KOPT-K1 (cell line): Measurements from ENCODE around the gene TC2N.

Source experiments
- H3K27ac ChIP-seq: fragments of 200-600 bp; sonication (generic); 2 replicates; pipeline ENCODE4 v1.5.1; 2016; ENCODE audit warnings: antibody characterized with exemption, mild to moderate bottlenecking, low read depth, low read length; ENCODE audit not compliant: poor library complexity, severe bottlenecking
- H3K36me3 ChIP-seq: fragments of 200-600 bp; sonication (generic); 2 replicates; pipeline ENCODE4 v1.5.1; 2017; ENCODE audit warnings: antibody characterized with exemption, mild to moderate bottlenecking, low read length, moderate library complexity; ENCODE audit not compliant: insufficient read depth
- H3K9me3 ChIP-seq: fragments of 200-600 bp; sonication (generic); 2 replicates; pipeline ENCODE4 v1.5.1; 2017; ENCODE audit warnings: antibody characterized with exemption, low read length, mild to moderate bottlenecking; ENCODE audit not compliant: insufficient read depth, poor library complexity, severe bottlenecking

TC2N gene

GRCh38 chr14:91796617-91797347 is 70.6 kb downstream of the TC2N start:
- Histone ChIP-seq H3K9me3 (peaks cover 10% of the 10 kb centered on the region), H3K36me3 (no peaks in the 10 kb centered on the region), H3K27ac (no peak overlapping the region)

DNA sequence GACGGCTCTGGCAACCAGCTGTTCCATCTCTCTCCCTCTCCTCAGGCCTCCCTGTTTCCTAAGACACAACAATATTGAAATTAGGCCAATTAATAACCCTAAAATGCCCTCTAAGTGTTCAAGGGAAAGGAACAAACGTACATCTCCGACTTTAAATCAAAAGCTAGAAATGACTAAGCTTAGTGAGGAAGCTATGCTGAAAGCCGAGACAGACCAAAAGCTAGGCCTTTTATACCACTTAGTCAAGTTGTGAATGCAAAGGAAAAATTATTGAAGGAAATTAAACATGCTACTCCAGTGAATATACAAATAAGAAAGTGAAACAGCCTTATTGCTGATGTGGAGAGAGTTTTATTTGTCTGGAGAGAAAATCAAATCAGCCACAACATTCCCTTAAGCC is 73.6 kb downstream of the TC2N start:
- H3K27ac ChIP-seq: no peak overlapping the region
- H3K9me3 ChIP-seq: peaks cover 10% of the 10 kb centered on the region
- no peaks in the 10 kb centered on the region for H3K36me3 ChIP-seq

DNA sequence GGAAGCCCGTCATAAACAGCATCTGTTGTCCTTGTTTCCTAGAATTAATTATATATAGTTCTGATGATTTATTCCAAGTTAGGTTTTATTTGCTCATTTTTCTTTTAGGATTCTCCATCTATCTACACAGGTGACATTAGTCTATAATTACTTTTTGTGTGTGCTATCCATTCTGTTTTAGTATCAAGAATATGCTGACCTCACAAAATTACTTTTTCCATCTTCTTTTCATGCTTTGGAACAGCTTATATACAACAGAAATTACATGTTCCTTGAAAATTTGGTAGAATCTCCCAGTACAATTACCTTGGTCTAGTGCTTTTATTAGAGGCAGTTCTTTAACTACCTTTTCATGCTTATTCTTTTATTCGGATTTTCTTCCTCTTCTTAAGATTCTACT is 81.1 kb downstream of the TC2N start:
- Histone ChIP-seq H3K36me3 (no peaks in the 10 kb centered on the region), H3K9me3 (no peaks in the 10 kb centered on the region), H3K27ac (no peak overlapping the region)

- H3K9me3 ChIP-seq: no peaks in the 10 kb centered on the region
- H3K27ac ChIP-seq: no peak overlapping the region
- H3K36me3 ChIP-seq: no peaks in the 10 kb centered on the region
Observed at GRCh38 chr14:91780452-91780851, 86.9 kb downstream of the TC2N start.

- Histone ChIP-seq H3K36me3 (no peaks in the 10 kb centered on the region), H3K9me3 (no peaks in the 10 kb centered on the region), H3K27ac (no peak overlapping the region)
Observed at GRCh38 chr14:91778217-91778616, 89.1 kb downstream of the TC2N start.

DNA sequence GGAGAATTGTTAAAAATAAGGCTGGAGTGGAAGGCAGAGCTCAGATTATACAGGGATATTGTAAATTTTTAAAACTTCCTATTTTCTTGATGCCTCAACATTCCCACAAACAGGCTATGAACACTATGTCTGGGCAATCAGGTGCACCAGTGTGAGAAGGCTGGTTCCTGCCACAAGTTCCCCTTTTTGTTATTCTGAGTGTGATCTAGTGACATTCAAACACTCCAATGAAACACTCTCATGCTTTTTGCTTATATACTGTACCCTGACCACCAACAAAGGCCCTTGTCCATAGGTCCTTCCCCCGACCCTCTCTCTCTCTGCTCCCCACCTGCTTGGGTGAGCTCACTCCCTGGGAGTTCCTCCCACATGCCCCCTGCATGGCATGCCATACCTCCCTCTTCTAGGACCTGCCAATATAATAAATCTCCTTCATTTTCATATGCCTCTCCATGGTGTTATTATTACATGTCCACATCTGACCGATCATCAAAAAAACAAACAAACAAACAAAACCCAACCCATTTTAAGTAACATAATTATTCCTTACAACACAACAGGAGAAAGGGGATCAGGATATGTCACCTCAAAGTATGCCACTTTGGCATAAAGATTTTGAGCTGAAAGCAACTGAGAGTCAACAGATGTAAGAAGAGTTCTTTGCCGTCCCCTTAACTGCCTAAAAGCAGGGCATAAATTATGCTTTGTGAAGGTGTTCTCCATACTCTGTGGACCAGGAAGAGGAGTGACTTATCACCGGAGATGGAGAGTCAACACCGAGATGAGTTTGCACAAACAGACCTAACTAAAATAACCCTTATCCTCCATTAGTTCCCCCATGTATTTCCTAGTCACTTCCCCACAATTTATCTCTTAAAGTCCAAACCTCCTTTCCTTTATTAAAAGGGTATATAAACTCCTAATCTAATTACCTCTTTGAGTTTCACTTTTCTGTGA is 92.9 kb downstream of the TC2N start:
- Histone ChIP-seq H3K36me3 (no peaks in the 10 kb centered on the region), H3K9me3 (no peaks in the 10 kb centered on the region), H3K27ac (no peak overlapping the region)

DNA sequence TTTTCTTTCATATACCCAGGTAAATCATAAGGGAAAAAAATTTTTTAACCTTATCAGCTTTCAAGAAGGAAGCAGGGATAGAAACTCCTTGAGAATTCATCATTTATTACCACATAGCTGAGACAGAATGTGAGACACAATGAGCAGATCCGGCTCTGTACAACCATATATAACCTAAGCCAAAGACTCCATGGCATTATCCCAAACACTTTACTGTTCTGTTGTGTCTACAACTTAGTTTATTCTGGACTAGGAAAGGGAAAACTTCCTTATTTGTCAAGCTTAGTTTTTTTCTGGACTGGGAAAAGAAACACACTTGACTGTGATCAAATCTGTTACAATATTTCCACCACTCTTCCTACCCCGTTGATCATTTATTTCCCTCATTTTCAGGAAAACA is 97.2 kb downstream of the TC2N start:
- Histone ChIP-seq H3K27ac (no peak overlapping the region), H3K9me3 (no peaks in the 10 kb centered on the region), H3K36me3 (no peaks in the 10 kb centered on the region)

DNA sequence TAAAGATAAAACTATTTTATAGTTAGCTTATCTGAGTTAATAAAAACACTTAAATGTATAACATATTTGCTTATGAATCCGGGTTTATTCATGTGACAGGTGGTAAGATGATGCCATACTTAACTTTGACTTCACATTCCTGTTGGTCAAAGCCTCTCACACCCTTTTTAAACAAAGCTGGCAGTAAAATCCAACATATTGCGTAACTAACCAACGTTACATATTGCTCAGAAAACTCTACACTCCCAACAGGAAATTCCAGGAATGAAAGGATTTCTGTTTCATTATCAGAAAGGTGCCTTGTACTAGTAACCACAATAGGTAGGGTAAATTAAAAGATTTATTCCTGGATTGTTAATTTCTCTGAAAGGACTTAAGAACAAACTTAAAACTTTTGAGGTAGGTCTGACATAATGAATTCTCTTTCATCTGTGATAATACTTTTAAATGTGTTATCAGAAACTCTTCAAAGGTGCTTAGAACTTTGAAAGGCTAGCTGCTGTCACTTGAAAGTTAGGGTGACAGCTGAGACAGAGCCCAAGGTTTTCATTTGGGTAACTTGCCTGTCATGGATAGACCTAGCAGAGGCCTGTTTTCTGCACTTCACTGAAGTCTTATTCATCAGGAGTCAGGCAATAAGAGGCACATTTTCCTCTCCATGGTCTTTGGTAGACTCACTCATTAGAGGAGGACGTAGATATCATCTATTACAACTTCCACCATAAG is 111.6 kb downstream of the TC2N start:
- Histone ChIP-seq H3K36me3 (no peaks in the 10 kb centered on the region), H3K9me3 (peaks cover 16% of the 10 kb centered on the region), H3K27ac (no peak overlapping the region)

DNA sequence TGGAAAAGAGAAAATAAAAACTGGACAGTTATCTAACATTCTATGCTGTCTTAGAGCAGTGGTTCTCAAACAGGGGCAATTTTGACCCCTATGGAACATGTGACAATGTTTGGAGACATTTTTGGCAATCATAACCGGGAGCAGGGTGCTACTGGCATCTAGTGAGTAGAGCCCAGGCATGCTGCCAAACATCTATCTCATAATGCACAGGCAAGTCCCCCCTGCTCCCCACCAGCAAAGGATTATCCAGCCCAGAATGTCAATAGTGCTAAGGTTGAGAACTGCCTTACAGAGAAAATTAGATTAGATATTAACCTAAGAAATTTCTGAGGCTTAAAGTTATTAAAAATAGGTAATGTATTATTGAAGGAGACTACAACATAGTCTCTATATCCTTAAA is 112.5 kb downstream of the TC2N start:
- H3K27ac ChIP-seq: no peak overlapping the region
- H3K9me3 ChIP-seq: peaks cover 7% of the 10 kb centered on the region
- no peaks in the 10 kb centered on the region for H3K36me3 ChIP-seq

- Histone ChIP-seq H3K9me3 (peaks cover 2% of the 10 kb centered on the region), H3K36me3 (no peaks in the 10 kb centered on the region), H3K27ac (no peak overlapping the region)
Observed at GRCh38 chr14:91754185-91754584, 113.2 kb downstream of the TC2N start.

- H3K27ac ChIP-seq: no peak overlapping the region
- no peaks in the 10 kb centered on the region for H3K36me3 ChIP-seq
- H3K9me3 ChIP-seq: no peaks in the 10 kb centered on the region
Observed at GRCh38 chr14:91753501-91754128, 113.7 kb downstream of the TC2N start.

DNA sequence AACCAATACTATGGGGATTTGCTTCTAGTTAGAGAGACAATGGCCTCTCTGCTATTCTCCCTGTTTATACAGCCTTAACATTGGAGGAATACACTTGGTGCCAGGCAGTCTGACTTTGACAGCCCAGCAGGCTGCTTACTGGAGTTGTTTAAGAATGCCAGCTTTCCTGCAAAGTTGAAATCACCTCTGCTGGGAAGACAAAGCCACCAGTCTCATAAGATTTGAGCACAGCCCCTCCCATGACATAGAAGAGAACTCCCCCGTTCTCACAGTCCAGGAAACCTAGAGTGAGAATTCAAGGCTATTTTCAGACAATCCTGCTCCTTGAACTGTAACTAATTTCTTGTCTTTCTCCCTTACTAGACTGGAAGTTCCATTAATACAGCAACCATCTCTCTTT is 114.4 kb downstream of the TC2N start:
- Histone ChIP-seq H3K36me3 (no peaks in the 10 kb centered on the region), H3K27ac (no peak overlapping the region), H3K9me3 (no peaks in the 10 kb centered on the region)

DNA sequence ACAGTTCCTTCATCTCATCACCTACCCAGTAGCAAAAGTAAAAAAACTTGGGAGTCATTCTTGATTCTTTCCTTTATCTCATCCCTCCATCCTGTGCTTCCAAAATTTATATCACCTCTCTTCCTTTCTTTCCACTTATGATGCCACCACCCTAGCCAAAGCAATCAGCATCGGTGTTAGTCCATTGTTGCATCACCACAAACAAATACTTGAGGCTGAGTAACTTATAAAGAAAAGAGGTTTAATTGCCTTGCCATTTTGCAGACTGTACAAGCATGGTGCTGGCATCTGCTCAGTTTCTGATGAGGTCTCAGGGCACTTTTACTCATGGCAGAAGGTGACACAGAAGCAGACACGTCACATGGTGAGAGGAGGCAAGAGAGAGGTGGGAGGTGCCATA is 115.6 kb downstream of the TC2N start:
- no peak overlapping the region for H3K27ac ChIP-seq
- H3K36me3 ChIP-seq: no peaks in the 10 kb centered on the region
- H3K9me3 ChIP-seq: no peaks in the 10 kb centered on the region

- H3K9me3 ChIP-seq: no peaks in the 10 kb centered on the region
- H3K27ac ChIP-seq: no peak overlapping the region
- no peaks in the 10 kb centered on the region for H3K36me3 ChIP-seq
Observed at GRCh38 chr14:91750634-91751198, 116.6 kb downstream of the TC2N start.
